HG02938 (cell line): Measurements from ENCODE around the gene IL23R.

Experiments used
- ATAC-seq: cut with Tn5 transposase; IDR thresholded peaks from one replicate; pipeline ENCODE4 v1.9.1; 2021; ENCODE audit warnings: mild to moderate bottlenecking, moderate library complexity; ENCODE audit not compliant: unreplicated experiment

Gene IL23R

GRCh38 chr1:67148516-67149178 is 17.6 kb upstream of the IL23R start:
- ATAC-seq: peak; percentile 33

GRCh38 chr1:67149179-67149770 is 17.0 kb upstream of the IL23R start:
- ATAC-seq: peak; percentile 91

GRCh38 chr1:67150931-67151330 is 15.3 kb upstream of the IL23R start:
- no peak for ATAC-seq

- ATAC-seq: no peak
Observed at GRCh38 chr1:67158401-67158800, 7.9 kb upstream of the IL23R start.

GRCh38 chr1:67159233-67159632 is 7.0 kb upstream of the IL23R start:
- no peak for ATAC-seq

- peak; percentile 61 for ATAC-seq
Observed at GRCh38 chr1:67162954-67163353, 3.3 kb upstream of the IL23R start.

GRCh38 chr1:67165468-67166041 is 699 bp upstream of the IL23R start:
- ATAC-seq: no peak

GRCh38 chr1:67169496-67169895 is 3.2 kb downstream of the IL23R start:
- ATAC-seq: peak; percentile 50

- no peak for ATAC-seq
Observed at GRCh38 chr1:67169932-67170331, 3.7 kb downstream of the IL23R start.

- no peak for ATAC-seq
Observed at GRCh38 chr1:67170751-67171573, 4.7 kb downstream of the IL23R start.

GRCh38 chr1:67171574-67171955 is 5.3 kb downstream of the IL23R start:
- no peak for ATAC-seq

- ATAC-seq: no peak
Observed at GRCh38 chr1:67171978-67172377, 5.7 kb downstream of the IL23R start.

GRCh38 chr1:67173988-67174387 is 7.7 kb downstream of the IL23R start:
- ATAC-seq: no peak

GRCh38 chr1:67174716-67175284 is 8.5 kb downstream of the IL23R start:
- peak; percentile 65 for ATAC-seq

- no peak for ATAC-seq
Observed at GRCh38 chr1:67175530-67176087, 9.4 kb downstream of the IL23R start.

- no peak for ATAC-seq
Observed at GRCh38 chr1:67184838-67185421, 18.7 kb downstream of the IL23R start.

- no peak for ATAC-seq
Observed at GRCh38 chr1:67188137-67188536, 21.9 kb downstream of the IL23R start.

GRCh38 chr1:67189953-67190352 is 23.7 kb downstream of the IL23R start:
- ATAC-seq: no peak

- ATAC-seq: no peak
Observed at GRCh38 chr1:67190410-67190809, 24.2 kb downstream of the IL23R start.

GRCh38 chr1:67190942-67191341 is 24.7 kb downstream of the IL23R start:
- no peak for ATAC-seq
